GM10248 (cell line): ENCODE measurements around the gene TRIM2.

Source experiments
- CTCF ChIA-PET: fragments of 300-600 bp; sonication (Branson Sonifier 250); formaldehyde crosslinking; extraction: SDS; loops from one replicate; lab custom pipeline; 2021; ENCODE audit warnings: antibody characterized with exemption; lab: Yijun Ruan, JAX
- POLR2A ChIA-PET: fragments of 350-650 bp; sonication (Branson Sonifier 250); formaldehyde crosslinking; extraction: SDS; loops from one replicate; lab custom pipeline; 2020; ENCODE audit warnings: antibody characterized with exemption; lab: Yijun Ruan, JAX
- DNase-seq: peaks from one replicate; pipeline ENCODE4 v3.0.0; 2012; ENCODE audit errors: extremely low spot score
- CTCF ChIP-seq: IDR thresholded peaks from 2 replicates; pipeline ENCODE4 v1.5.1; 2012; ENCODE audit warnings: mild to moderate bottlenecking, low read depth; ENCODE audit errors: extremely low read depth, missing control alignments, control extremely low read depth

Gene TRIM2

GRCh38 chr4:153374442-153374841 is 170.2 kb downstream of the TRIM2 start:
- ChIA-PET POLR2A (no interaction called here), CTCF (interaction anchor here (1.7 to 3.9 kb wide), 2 partner anchors 10 kb away, joined by 6 to 23 read pairs; no protein-coding TSS in a partner anchor)
- DNase-seq: no peak

GRCh38 chr4:153375303-153375702 is 171.1 kb downstream of the TRIM2 start:
- POLR2A ChIA-PET: no interaction called here
- DNase-seq: no peak
- TF ChIP-seq CTCF: no peak
- CTCF ChIA-PET: interaction anchor here (0.7 to 3.9 kb wide), 6 partner anchors 11 to 274 kb away, joined by 3 to 23 read pairs (median 4); no protein-coding TSS in a partner anchor

More at GRCh38 chr4:153374442-153374841, 170.2 kb downstream of the TRIM2 start:
- no peak for TF ChIP-seq CTCF

DNA sequence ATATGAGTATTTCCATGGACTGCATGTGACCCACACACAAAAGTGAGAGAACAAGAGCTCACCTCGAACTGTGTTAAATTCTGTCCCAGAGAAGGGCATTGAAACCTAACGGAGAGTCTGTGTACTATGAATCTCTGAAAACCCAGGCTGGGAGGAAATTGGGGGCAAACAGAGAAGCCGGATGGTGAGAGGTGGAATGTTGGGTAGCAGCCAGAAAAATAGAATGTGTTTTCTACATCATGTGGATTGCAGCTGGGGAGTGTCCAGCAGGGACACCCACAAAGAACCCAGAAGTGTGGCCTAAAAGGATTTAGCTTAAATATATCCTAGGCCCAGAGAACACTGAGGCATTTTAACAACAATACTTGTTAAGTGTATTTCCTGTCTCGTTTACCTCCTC is 178.9 kb downstream of the TRIM2 start:
- ChIA-PET CTCF (no interaction called here), POLR2A (no interaction called here)
- TF ChIP-seq CTCF: no peak
- DNase-seq: no peak

DNA sequence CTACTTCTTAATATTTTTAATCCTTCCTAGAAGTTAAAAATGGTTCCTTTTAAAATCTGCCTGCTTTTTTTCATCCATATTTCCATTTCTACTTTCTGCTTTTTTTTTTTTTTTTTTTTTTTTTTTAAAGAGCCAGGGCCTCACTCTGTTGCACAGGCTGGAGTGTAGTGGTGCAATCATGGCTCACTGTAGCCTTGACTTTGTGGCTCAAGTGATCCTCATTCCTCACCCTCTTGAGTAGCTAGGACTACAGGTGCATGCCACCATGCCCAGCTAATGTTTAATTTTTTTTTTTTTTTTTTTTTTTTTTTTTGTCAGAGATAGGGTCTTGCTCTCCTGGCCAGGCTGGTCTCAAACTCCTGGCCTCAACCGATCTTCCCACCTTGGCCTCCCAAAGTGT is 179.9 kb downstream of the TRIM2 start:
- DNase-seq: no peak
- TF ChIP-seq CTCF: no peak
- CTCF ChIA-PET: interaction anchor here (1.3 to 2.0 kb wide), 2 partner anchors 10 to 14 kb away, joined by 4 to 6 read pairs; no protein-coding TSS in a partner anchor
- POLR2A ChIA-PET: interaction anchor here (0.7 kb wide), 1 partner anchor 136 kb away, joined by 6 read pairs; no protein-coding TSS in a partner anchor

GRCh38 chr4:153385784-153386183 is 181.5 kb downstream of the TRIM2 start:
- TF ChIP-seq CTCF: no peak
- ChIA-PET CTCF (interaction anchor here (1.8 to 2.1 kb wide), 3 partner anchors 8 to 14 kb away, joined by 5 to 8 read pairs (median 6); no protein-coding TSS in a partner anchor), POLR2A (no interaction called here)
- DNase-seq: no peak

DNA sequence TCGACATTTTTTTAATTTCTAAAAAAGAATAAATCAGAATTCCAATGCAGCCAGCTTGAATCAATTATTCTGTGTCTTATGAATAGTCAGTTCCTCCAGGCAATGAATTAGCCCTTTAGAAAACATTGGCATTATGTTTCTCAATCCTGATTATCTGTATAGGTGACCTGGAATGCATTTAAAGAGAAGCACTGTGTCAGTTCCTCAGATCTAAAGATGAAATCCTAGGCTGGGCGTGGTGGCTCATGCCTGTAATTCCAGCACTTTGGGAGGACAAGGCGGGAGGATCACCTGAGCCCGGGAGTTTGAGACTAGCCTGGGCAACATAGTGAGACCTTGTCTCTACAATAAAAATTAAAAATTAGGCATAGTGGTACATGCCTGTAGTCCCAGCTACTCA is 183.7 kb downstream of the TRIM2 start:
- no peak for TF ChIP-seq CTCF
- CTCF ChIA-PET: no interaction called here
- DNase-seq: no peak
- POLR2A ChIA-PET: no interaction called here
